Heart left ventricle (tissue), 13 donors: ENCODE results near the gene C12orf56.
"Not testable (repeated sequence)": the region's sequence is repeated elsewhere in the genome, so short reads cannot be mapped to it uniquely, and the experiment has no call there.

Experiments used
- CTCF ChIP-seq, 12 donors: fragments of 200-600 bp; sonication (generic) in 4 of 12; IDR thresholded peaks; one replicate each; pipeline versions ENCODE4 v1.5.0 to v1.8.0; 2018 to 2022; ENCODE audit warnings: antibody characterized with exemption in 12 of 12, mild to moderate bottlenecking in 5 of 12
- POLR2A ChIP-seq, 2 donors: fragments of 450-650 bp; IDR thresholded peaks; one replicate each; pipeline ENCODE4 v1.6.1; 2017; ENCODE audit warnings: antibody characterized with exemption in 2 of 2, mild to moderate bottlenecking in 2 of 2, moderate library complexity in 2 of 2
- donor health status: ischemic (EF 13 %, LVEDD 7.1; RV severe dilation, severe dysfunction).
- donor health status: DM: no; HTN: yes; CAD: no.
- donor health status: DM: no; HTN: no; CAD: no.
- donor health status: ischemic (EF 25% LVEDD 6.9; RV normal size, moderate dysfunction).
- donor health status: ischemic (EF 25% LVEDD 5.7; RV mildly dilated, moderate dysfunction).
- donor health status: ischemic (EF 35%, LVEDD 5.7; RV mildly dilated, moderate dysfunction).
- donor health status: nonischemic (EF 11% LVEDD 7.7; RV severe dilation, severe dysfunction).
- donor health status: DM: yes; HTN: yes; CAD: no.
- donor health status: PGD.
- donor health status: ischemic (EF 29% LVEDD 5.4; RV normal size, mild dysfunction).
- donor health status: nonischemic (EF 23%, LVEDD 6.1; RV moderate dilation, normal function).

DNA sequence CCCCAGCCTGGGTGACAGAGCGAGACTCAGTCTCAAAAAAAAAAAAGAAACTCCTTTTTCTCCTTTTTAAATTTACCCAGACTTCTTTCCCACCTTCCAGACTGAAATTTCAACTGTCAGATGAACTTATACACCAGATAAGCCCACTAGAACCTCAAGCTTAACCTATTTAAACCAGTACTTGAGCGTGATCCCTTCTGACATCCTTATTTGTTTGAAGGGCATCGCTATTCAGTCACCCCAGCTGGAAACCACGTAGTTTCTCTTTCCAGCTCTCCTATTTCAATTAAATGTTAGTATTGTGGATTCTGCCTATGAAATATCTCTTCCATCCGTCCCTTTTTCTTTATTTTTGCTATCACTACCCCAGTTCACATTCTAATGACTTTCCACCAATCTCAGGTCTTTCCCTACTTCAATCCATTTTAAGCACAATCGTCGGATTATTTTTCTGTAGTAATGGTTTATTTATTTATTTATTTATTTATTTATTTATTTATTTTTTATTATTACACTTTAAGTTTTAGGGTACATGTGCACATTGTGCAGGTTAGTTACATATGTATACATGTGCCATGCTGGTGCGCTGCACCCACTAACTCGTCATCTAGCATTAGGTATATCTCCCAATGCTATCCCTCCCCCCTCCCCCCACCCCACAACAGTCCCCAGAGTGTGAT lies 61.4 kb downstream of the C12orf56 start:
- TF ChIP-seq CTCF, POLR2A (IDR thresholded peaks at IDR 0.05): not testable (repeated sequence)
